ENCODE data around the gene FAM241B. TPM values are rescaled to one million over a fixed set of nuclear protein-coding genes. Genes with fewer than 3 reads are reported as not detected.

The FAM241B gene
- total RNA-seq, 1 donor from 2014 or later: 0.98 TPM

- H3K27me3 ChIP-seq: no peaks in the 10 kb centered on the region
- no peak for TF ChIP-seq POLR2A (IDR thresholded peaks at IDR 0.05)
- no peak for TF ChIP-seq POLR2AphosphoS5 (IDR thresholded peaks at IDR 0.05; ENCODE audit: insufficient read depth in 1 of 2, low read depth in 1 of 2)
- TF ChIP-seq CTCF (IDR thresholded peaks at IDR 0.05): no peak
- no peak overlapping the region for H3K27ac ChIP-seq
- no peaks in the 10 kb centered on the region for H3K9me3 ChIP-seq
- H3K36me3 ChIP-seq: no peaks in the 10 kb centered on the region
- H3K4me3 ChIP-seq: no peak overlapping the region
- no peak for DNase-seq (ENCODE audit: extremely low spot score in 2 of 2)
- intact Hi-C loops (cut with DNase I): no loop called here
- H3K4me1 ChIP-seq: no peaks in the 10 kb centered on the region
These were observed 43.5 kb downstream of the FAM241B start for GRCh38 chr10:69673521-69673920.

GRCh38 chr10:69674786-69675185, 44.7 kb downstream of the FAM241B start:
- no peaks in the 10 kb centered on the region for H3K4me1 ChIP-seq
- H3K27ac ChIP-seq: no peak overlapping the region
- no peak overlapping the region for H3K4me3 ChIP-seq
- no peaks in the 10 kb centered on the region for H3K36me3 ChIP-seq
- intact Hi-C loops (cut with DNase I): no loop called here
- no peak for TF ChIP-seq POLR2AphosphoS5 (IDR thresholded peaks at IDR 0.05; ENCODE audit: insufficient read depth in 1 of 2, low read depth in 1 of 2)
- no peak for TF ChIP-seq POLR2A (IDR thresholded peaks at IDR 0.05)
- TF ChIP-seq CTCF (IDR thresholded peaks at IDR 0.05): no peak
- H3K9me3 ChIP-seq: no peaks in the 10 kb centered on the region
- H3K27me3 ChIP-seq: no peaks in the 10 kb centered on the region
- no peak for DNase-seq (ENCODE audit: extremely low spot score in 2 of 2)

DNA sequence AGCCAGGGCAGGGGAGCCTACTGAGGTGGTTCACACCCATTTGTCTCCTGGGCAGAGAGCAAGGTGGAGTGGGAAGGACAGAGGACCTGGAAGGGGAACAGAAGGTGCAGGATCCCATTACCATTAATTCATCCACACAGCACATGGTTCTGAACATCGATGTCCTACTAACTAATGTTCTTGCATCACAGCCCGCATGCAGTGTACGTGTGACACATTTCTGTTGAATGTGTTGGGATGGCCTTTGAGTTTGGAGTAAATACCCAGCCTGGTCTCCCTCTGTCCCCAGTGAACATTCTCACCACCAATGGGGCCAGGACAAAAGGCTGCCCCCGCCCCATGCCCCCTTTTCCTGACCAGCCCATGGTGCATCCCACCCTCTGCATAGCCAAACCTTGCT, 46.3 kb downstream of the FAM241B start:
- H3K27me3 ChIP-seq: no peaks in the 10 kb centered on the region
- H3K9me3 ChIP-seq: no peaks in the 10 kb centered on the region
- H3K4me1 ChIP-seq: no peaks in the 10 kb centered on the region
- TF ChIP-seq POLR2A (IDR thresholded peaks at IDR 0.05) (no peak), CTCF (IDR thresholded peaks at IDR 0.05) (no peak), POLR2AphosphoS5 (IDR thresholded peaks at IDR 0.05; ENCODE audit: insufficient read depth in 1 of 2, low read depth in 1 of 2) (no peak)
- H3K36me3 ChIP-seq: no peaks in the 10 kb centered on the region
- DNase-seq (ENCODE audit: extremely low spot score in 2 of 2): no peak
- no peak overlapping the region for H3K27ac ChIP-seq
- no peak overlapping the region for H3K4me3 ChIP-seq
- intact Hi-C loops (cut with DNase I): no loop called here

DNA sequence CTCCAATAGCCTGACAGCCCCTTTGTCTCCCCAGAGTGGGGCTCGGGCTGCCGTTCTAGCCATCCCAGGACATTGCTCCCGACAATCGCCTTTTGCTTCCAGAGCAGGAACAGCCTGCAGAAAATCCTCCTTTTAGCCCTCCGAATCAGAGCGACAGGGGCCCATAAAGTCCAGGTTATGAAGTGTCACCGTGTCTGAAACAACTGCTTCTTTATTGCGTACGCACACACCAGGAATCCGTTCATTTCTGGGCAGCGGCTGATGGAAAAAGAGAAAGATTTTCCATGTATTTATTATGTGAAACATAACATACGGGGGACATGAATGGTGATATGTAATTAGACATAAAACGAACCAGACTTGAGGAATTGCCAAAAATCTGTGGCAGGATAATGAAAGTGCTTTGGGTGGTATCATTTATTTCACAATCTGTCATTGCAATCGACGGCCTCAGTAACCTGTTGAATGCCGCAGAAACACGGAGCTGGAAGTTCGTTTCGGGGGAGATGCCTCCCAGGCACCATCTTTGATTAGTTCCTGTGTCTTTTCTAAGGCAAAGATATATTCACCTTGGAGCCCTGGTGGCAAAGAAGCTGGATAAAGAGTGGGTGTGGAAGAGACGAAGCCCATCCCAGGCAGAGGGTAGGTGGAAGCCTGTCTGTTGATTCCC, 48.1 kb downstream of the FAM241B start:
- no peaks in the 10 kb centered on the region for H3K9me3 ChIP-seq
- no peaks in the 10 kb centered on the region for H3K27me3 ChIP-seq
- DNase-seq (ENCODE audit: extremely low spot score in 2 of 2): no peak
- H3K27ac ChIP-seq: no peak overlapping the region
- intact Hi-C loops (cut with DNase I): no loop called here
- TF ChIP-seq CTCF (IDR thresholded peaks at IDR 0.05) (no peak), POLR2A (IDR thresholded peaks at IDR 0.05) (no peak), POLR2AphosphoS5 (IDR thresholded peaks at IDR 0.05; ENCODE audit: insufficient read depth in 1 of 2, low read depth in 1 of 2) (no peak)
- H3K4me1 ChIP-seq: no peaks in the 10 kb centered on the region
- no peaks in the 10 kb centered on the region for H3K36me3 ChIP-seq
- H3K4me3 ChIP-seq: no peak overlapping the region

GRCh38 chr10:69679736-69680135, 49.7 kb downstream of the FAM241B start:
- H3K27me3 ChIP-seq: no peaks in the 10 kb centered on the region
- no peak overlapping the region for H3K27ac ChIP-seq
- H3K4me1 ChIP-seq: peaks cover 9% of the 10 kb centered on the region
- no peaks in the 10 kb centered on the region for H3K9me3 ChIP-seq
- intact Hi-C loops (cut with DNase I): no loop called here
- no peak for TF ChIP-seq POLR2AphosphoS5 (IDR thresholded peaks at IDR 0.05; ENCODE audit: insufficient read depth in 1 of 2, low read depth in 1 of 2)
- no peak for TF ChIP-seq POLR2A (IDR thresholded peaks at IDR 0.05)
- no peak for TF ChIP-seq CTCF (IDR thresholded peaks at IDR 0.05)
- no peak for DNase-seq (ENCODE audit: extremely low spot score in 2 of 2)
- no peak overlapping the region for H3K4me3 ChIP-seq
- H3K36me3 ChIP-seq: no peaks in the 10 kb centered on the region

Measured in vagina (tissue), 2 donors.